Activated naive CD4-positive, alpha-beta T cell treated with anti-CD3 and anti-CD28 coated beads, Interleukin-2, amount 50 U/mL, for 72 hours (primary cell): ENCODE data around the gene APOA5. TPM values are rescaled to one million over a fixed set of nuclear protein-coding genes. Genes with fewer than 3 reads are reported as not detected.

Source experiments
- ATAC-seq, 2 donors: fragments of 150-1000 bp; cut with Tn5 transposase; 2 replicates each; pipeline ENCODE4 v1.10.0; 2021; ENCODE audit warnings: mild to moderate bottlenecking in 2 of 2, moderate library complexity in 2 of 2
- DNase-seq, 2 donors: peaks; one replicate each; pipeline ENCODE4 v3.0.0; 2021 to 2022; ENCODE audit warnings: low spot score in 2 of 2
- H3K27ac Mint-ChIP-seq, 2 donors: one replicate each; pipeline ENCODE4 v1.8.0; 2022; ENCODE audit warnings: mild to moderate bottlenecking in 2 of 2, mixed read lengths in 2 of 2
- H3K36me3 Mint-ChIP-seq, 2 donors: one replicate each; pipeline ENCODE4 v1.8.0; 2022; ENCODE audit warnings: mixed read lengths in 2 of 2
- H3K9me3 Mint-ChIP-seq, 2 donors: one replicate each; pipeline ENCODE4 v1.8.0; 2022; ENCODE audit warnings: mixed read lengths in 2 of 2
- total RNA-seq, 2 donors: library from RNA; stranded (reverse); gene quantifications; one replicate each; pipeline ENCODE4 v1.2.3, GENCODE V29; 2022

The APOA5 gene
- total RNA-seq, 2 donors from 2014 or later, result not detected

- Mint-ChIP-seq H3K27ac (no peak overlapping the region), H3K9me3 (no peaks in the 10 kb centered on the region), H3K36me3 (peaks cover 8 to 20% of the 10 kb centered on the region in 2 donors)
- ATAC-seq, result no peak
- DNase-seq, result no peak
Observed at GRCh38 chr11:116790167-116791001, 1.3 kb downstream of the APOA5 start.

- ATAC-seq (no peak), DNase-seq (no peak)
- peaks cover 22 to 34% of the 10 kb centered on the region in 2 donors for H3K36me3 Mint-ChIP-seq
- peak overlapping the region in 1 of 2 donors; percentile 95 for H3K27ac Mint-ChIP-seq
- no peaks in the 10 kb centered on the region for H3K9me3 Mint-ChIP-seq
Observed at GRCh38 chr11:116788975-116789374, 2.7 kb downstream of the APOA5 start.

GRCh38 chr11:116788534-116788933 is 3.1 kb downstream of the APOA5 start:
- no peak for ATAC-seq
- Mint-ChIP-seq H3K9me3 (no peaks in the 10 kb centered on the region), H3K27ac (peak overlapping the region; percentile 95 to 96), H3K36me3 (peaks cover 24 to 34% of the 10 kb centered on the region in 2 donors)
- no peak for DNase-seq

- Mint-ChIP-seq H3K9me3 (no peaks in the 10 kb centered on the region), H3K36me3 (peaks cover 30 to 40% of the 10 kb centered on the region in 2 donors), H3K27ac (peak within 1 kb of the TSS; percentile 95 to 96)
- ATAC-seq (peak; percentile 88 to 91), DNase-seq (peak; percentile 77 to 87)
Observed at GRCh38 chr11:116787786-116788486, 3.7 kb downstream of the APOA5 start, which contains the start of gene ZPR1. Gene ZPR1 (minus strand): TSS chr11:116788023. CDS start chr11:116787990, 33 bp downstream.

- ATAC-seq (no peak), DNase-seq (no peak)
- no peaks in the 10 kb centered on the region for H3K9me3 Mint-ChIP-seq
- peak overlapping the region; percentile 44 to 95 for H3K27ac Mint-ChIP-seq
- H3K36me3 Mint-ChIP-seq, result peaks cover 35 to 43% of the 10 kb centered on the region in 2 donors
Observed at GRCh38 chr11:116787436-116787785, 4.3 kb downstream of the APOA5 start.

GRCh38 chr11:116786966-116787365 is 4.7 kb downstream of the APOA5 start:
- H3K9me3 Mint-ChIP-seq, result no peaks in the 10 kb centered on the region
- DNase-seq (no peak), ATAC-seq (no peak)
- H3K36me3 Mint-ChIP-seq, result peaks cover 40 to 47% of the 10 kb centered on the region in 2 donors
- peak overlapping the region; percentile 73 to 95 for H3K27ac Mint-ChIP-seq

GRCh38 chr11:116786326-116786725 is 5.4 kb downstream of the APOA5 start:
- no peak for ATAC-seq
- Mint-ChIP-seq H3K36me3 (peaks cover 44 to 51% of the 10 kb centered on the region in 2 donors), H3K9me3 (no peaks in the 10 kb centered on the region), H3K27ac (peak overlapping the region in 1 of 2 donors; percentile 95)
- no peak for DNase-seq

- ATAC-seq, result peak; percentile 43 to 58
- no peak for DNase-seq
- Mint-ChIP-seq H3K9me3 (no peaks in the 10 kb centered on the region), H3K36me3 (peaks cover 64 to 74% of the 10 kb centered on the region in 2 donors), H3K27ac (peak overlapping the region in 1 of 2 donors; percentile 49)
Observed at GRCh38 chr11:116782728-116783127, 9.0 kb downstream of the APOA5 start.

- Mint-ChIP-seq H3K9me3 (no peaks in the 10 kb centered on the region), H3K27ac (peak overlapping the region in 1 of 2 donors; percentile 73), H3K36me3 (peaks cover 49 to 65% of the 10 kb centered on the region in 2 donors)
- ATAC-seq, result no peak
- no peak for DNase-seq
Observed at GRCh38 chr11:116778556-116778955, 13.1 kb downstream of the APOA5 start.

GRCh38 chr11:116777056-116777455 is 14.6 kb downstream of the APOA5 start:
- DNase-seq, result no peak
- ATAC-seq, result no peak
- no peaks in the 10 kb centered on the region for H3K9me3 Mint-ChIP-seq
- H3K27ac Mint-ChIP-seq, result peak overlapping the region; percentile 22 to 68
- peaks cover 42 to 50% of the 10 kb centered on the region in 2 donors for H3K36me3 Mint-ChIP-seq

GRCh38 chr11:116776522-116776984 is 15.1 kb downstream of the APOA5 start:
- ATAC-seq, result no peak
- no peak for DNase-seq
- Mint-ChIP-seq H3K36me3 (peaks cover 44 to 47% of the 10 kb centered on the region in 2 donors), H3K27ac (peak overlapping the region; percentile 22 to 68), H3K9me3 (no peaks in the 10 kb centered on the region)

- Mint-ChIP-seq H3K27ac (peak overlapping the region; percentile 68 to 78), H3K36me3 (peaks cover 39 to 44% of the 10 kb centered on the region in 2 donors), H3K9me3 (no peaks in the 10 kb centered on the region)
- DNase-seq (no peak), ATAC-seq (no peak)
Observed at GRCh38 chr11:116775975-116776374, 15.7 kb downstream of the APOA5 start.

- DNase-seq (no peak), ATAC-seq (no peak)
- Mint-ChIP-seq H3K9me3 (no peaks in the 10 kb centered on the region), H3K27ac (peak overlapping the region in 1 of 2 donors; percentile 19), H3K36me3 (peaks cover 39% of the 10 kb centered on the region in 2 donors)
Observed at GRCh38 chr11:116774661-116775060, 17.0 kb downstream of the APOA5 start.

- Mint-ChIP-seq H3K27ac (peak overlapping the region; percentile 92 to 100), H3K36me3 (peaks cover 27 to 30% of the 10 kb centered on the region in 2 donors), H3K9me3 (no peaks in the 10 kb centered on the region)
- ATAC-seq (peak in 1 of 2 donors; percentile 48), DNase-seq (no peak)
Observed at GRCh38 chr11:116773203-116774097, 18.2 kb downstream of the APOA5 start.

- ATAC-seq (peak; percentile 89 to 93), DNase-seq (peak; percentile 93 to 97)
- peaks cover 19 to 22% of the 10 kb centered on the region in 2 donors for H3K36me3 Mint-ChIP-seq
- no peaks in the 10 kb centered on the region for H3K9me3 Mint-ChIP-seq
- peak within 1 kb of the TSS; percentile 92 to 100 for H3K27ac Mint-ChIP-seq
Observed at GRCh38 chr11:116772443-116773202, 19.1 kb downstream of the APOA5 start, which contains the start of gene BUD13. Gene BUD13 (minus strand): TSS chr11:116772987. CDS start chr11:116772964, 23 bp downstream.
